T-cell (primary cell): ENCODE measurements around the gene SDK2. TPM values are rescaled to one million over a fixed set of nuclear protein-coding genes. Genes with fewer than 3 reads are reported as not detected.

Experiments
- ATAC-seq, 4 experiments: fragments of 200-7000 bp in 3 of 4; fragments of 150-1000 bp in 1 of 4; cut with Tn5 transposase; replicated peaks in 1 of 4; 1 replicate in 3 of 4; 2 replicates in 1 of 4; pipeline ENCODE4 v1.10.0; 2021; ENCODE audit warnings: moderate library complexity in 3 of 4, mild to moderate bottlenecking in 2 of 4, moderate number of reproducible peaks in 1 of 4
- CTCF ChIA-PET, 2 donors: fragments of 300-600 bp; sonication (Branson Sonifier 250); formaldehyde crosslinking; loops; one replicate each; lab custom pipeline; 2022; ENCODE audit warnings: antibody characterized with exemption in 2 of 2; lab: Charles Lee
- POLR2A ChIA-PET, 2 donors: fragments of 300-600 bp; sonication (Branson Sonifier 250); formaldehyde crosslinking; loops; one replicate each; lab custom pipeline; 2022; ENCODE audit warnings: antibody characterized with exemption in 2 of 2; lab: Charles Lee
- DNase-seq, 35 experiments: peaks; one replicate each; pipeline versions ENCODE4 v3.0.0 to v3.0.0-alpha.2; 2013 to 2023
- H3K27ac ChIP-seq: one replicate; pipeline ENCODE4 v1.5.1; 2013; ENCODE audit warnings: low read length
- H3K27me3 ChIP-seq, 2 experiments: replicated peaks in 1 of 2; 1 replicate in 1 of 2; 2 replicates in 1 of 2; pipeline versions ENCODE4 v1.6.1 to v1.7.0; 2013; ENCODE audit warnings: low read length in 1 of 2, mixed read lengths in 1 of 2; ENCODE audit not compliant: control insufficient read depth in 2 of 2, insufficient read depth in 2 of 2; ENCODE audit errors: extremely low read depth in 1 of 2
- H3K36me3 ChIP-seq, 2 donors: 1 replicate in 1 of 2; 2 replicates in 1 of 2; pipeline versions ENCODE4 v1.6.1 to v1.7.0; 2013; ENCODE audit warnings: low read length in 1 of 2; ENCODE audit not compliant: control insufficient read depth in 2 of 2, insufficient read depth in 1 of 2; ENCODE audit errors: extremely low read depth in 1 of 2
- H3K4me1 ChIP-seq, 2 experiments: 1 replicate in 1 of 2; 2 replicates in 1 of 2; pipeline versions ENCODE4 v1.6.1 to v1.7.0; 2013; ENCODE audit warnings: low read length in 2 of 2, mixed read lengths in 1 of 2; ENCODE audit not compliant: insufficient read depth in 2 of 2, control insufficient read depth in 1 of 2; ENCODE audit errors: extremely low read depth in 1 of 2
- H3K4me3 ChIP-seq, 2 donors: 1 replicate in 1 of 2; 2 replicates in 1 of 2; pipeline versions ENCODE4 v1.5.1 to v1.7.0; 2013; ENCODE audit warnings: mild to moderate bottlenecking in 2 of 2, low read length in 1 of 2, moderate library complexity in 1 of 2; ENCODE audit not compliant: control insufficient read depth in 1 of 2; ENCODE audit errors: extremely low read depth in 1 of 2
- H3K9me3 ChIP-seq: 2 replicates; pipeline ENCODE4 v1.7.0; 2013
- H3K27ac Mint-ChIP-seq, 2 donors: one replicate each; pipeline ENCODE4 v1.8.0; 2020 to 2021; ENCODE audit warnings: mild to moderate bottlenecking in 2 of 2, mixed read lengths in 2 of 2
- H3K27me3 Mint-ChIP-seq, 2 donors: one replicate each; pipeline ENCODE4 v1.8.0; 2021 to 2022; ENCODE audit warnings: mixed read lengths in 2 of 2
- H3K36me3 Mint-ChIP-seq: one replicate; pipeline ENCODE4 v1.8.0; 2021; ENCODE audit warnings: mixed read lengths
- H3K4me1 Mint-ChIP-seq, 3 donors: one replicate each; pipeline ENCODE4 v1.8.0; 2020 to 2022; ENCODE audit warnings: mixed read lengths in 3 of 3, mild to moderate bottlenecking in 1 of 3
- H3K4me3 Mint-ChIP-seq, 3 donors: one replicate each; pipeline ENCODE4 v1.8.0; 2020 to 2022; ENCODE audit warnings: mild to moderate bottlenecking in 3 of 3, mixed read lengths in 3 of 3, moderate library complexity in 3 of 3
- H3K9me3 Mint-ChIP-seq, 3 donors: one replicate each; pipeline ENCODE4 v1.8.0; 2020 to 2022; ENCODE audit warnings: mixed read lengths in 3 of 3
- WGBS: methylation state at CpG from one replicate; pipeline ENCODE4 v1.1.5; 2013; ENCODE audit warnings: missing lambda C conversion rate; ENCODE audit not compliant: insufficient coverage; 5-methylcytosine and 5-hydroxymethylcytosine counted together
- total RNA-seq, 35 experiments: library from RNA in 6 of 35; stranded (reverse) in 6 of 35; fragments of 120-200 nt in 1 of 35; gene quantifications; one replicate each; pipeline versions ENCODE4 v1.2.1 to v1.2.4 and lab custom pipeline; 2013 to 2026

The SDK2 gene
- total RNA-seq, 5 donors from 2014 or later (not counting 1 experiment from before 2014, with no cell fraction given), result 2.9 to 8.3 (median 4.8) TPM

DNA sequence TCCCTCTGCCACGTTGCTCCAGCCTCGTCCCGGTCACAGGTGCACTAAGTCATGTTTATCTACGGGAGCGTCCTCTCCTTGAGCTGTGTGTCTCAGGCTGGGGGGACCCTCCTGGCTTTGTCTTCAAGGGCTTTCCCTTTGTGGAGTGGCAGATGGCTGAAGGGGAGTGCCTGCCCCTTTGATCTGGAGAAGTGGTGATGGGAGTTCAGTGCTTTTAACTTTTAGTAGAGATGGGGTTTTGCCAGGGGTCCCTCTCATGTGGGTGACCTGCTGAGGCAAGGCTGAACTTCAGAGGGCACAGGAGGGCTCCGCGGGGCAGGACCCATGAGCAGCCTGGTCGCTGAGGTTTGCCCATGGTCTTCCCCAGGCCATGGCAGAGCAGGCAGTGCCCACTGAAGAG lies 259.3 kb downstream of the SDK2 start:
- Mint-ChIP-seq H3K27me3 (no peaks in the 10 kb centered on the region), H3K9me3 (no peaks in the 10 kb centered on the region), H3K36me3 (peaks cover 6% of the 10 kb centered on the region), H3K4me1 (no peaks in the 10 kb centered on the region), H3K4me3 (no peak overlapping the region), H3K27ac (no peak overlapping the region)
- 59% methylated on average over 6 of the region's 8 CpGs for WGBS
- Histone ChIP-seq H3K4me1 (no peaks in the 10 kb centered on the region), H3K27ac (no peak overlapping the region), H3K9me3 (no peaks in the 10 kb centered on the region), H3K4me3 (no peak overlapping the region), H3K36me3 (no peaks in the 10 kb centered on the region), H3K27me3 (peaks cover 0 to 13% of the 10 kb centered on the region in 2 experiments)
- DNase-seq (no peak), ATAC-seq (no peak)
- CTCF ChIA-PET, result interaction anchor here (0.6 to 1.0 kb wide), 2 partner anchors 219 to 724 kb away, joined by 3 read pairs; no protein-coding TSS in a partner anchor
- POLR2A ChIA-PET, result no interaction called here

- Mint-ChIP-seq H3K27me3 (no peaks in the 10 kb centered on the region), H3K27ac (no peak overlapping the region), H3K4me3 (no peak overlapping the region), H3K4me1 (no peaks in the 10 kb centered on the region), H3K36me3 (peaks cover 2% of the 10 kb centered on the region), H3K9me3 (no peaks in the 10 kb centered on the region)
- Histone ChIP-seq H3K27me3 (peaks cover 0 to 15% of the 10 kb centered on the region in 2 experiments), H3K4me1 (no peaks in the 10 kb centered on the region), H3K9me3 (no peaks in the 10 kb centered on the region), H3K4me3 (no peak overlapping the region), H3K27ac (no peak overlapping the region), H3K36me3 (no peaks in the 10 kb centered on the region)
- POLR2A ChIA-PET, result no interaction called here
- WGBS, result 89% methylated on average over 11 of the region's 29 CpGs
- DNase-seq (no peak), ATAC-seq (no peak)
- CTCF ChIA-PET, result no interaction called here
These were observed 263.7 kb downstream of the SDK2 start for GRCh38 chr17:73380439-73381106.

DNA sequence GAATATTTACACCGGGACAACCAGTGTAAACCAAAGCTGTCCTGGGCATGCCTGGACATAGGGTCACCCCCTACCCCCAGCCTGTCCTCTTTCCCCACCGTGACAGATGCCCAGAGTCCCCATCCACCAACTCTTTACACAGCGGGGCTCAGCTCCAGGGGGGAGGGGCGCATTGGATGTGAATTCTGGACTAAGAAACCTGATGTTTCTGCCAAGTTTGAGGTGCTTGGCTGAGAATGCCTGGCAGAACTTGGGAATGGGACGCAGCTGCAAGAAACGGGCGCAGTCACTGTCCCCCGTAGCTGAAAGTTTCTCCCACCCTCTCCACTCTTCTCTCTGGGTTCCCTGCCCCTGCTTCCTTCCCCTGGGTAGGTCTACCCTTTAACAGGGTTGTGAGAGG lies 264.4 kb downstream of the SDK2 start:
- no peaks in the 10 kb centered on the region for H3K36me3 Mint-ChIP-seq
- H3K36me3 ChIP-seq, result no peaks in the 10 kb centered on the region
- H3K27me3 ChIP-seq, result peaks cover 0 to 10% of the 10 kb centered on the region in 2 experiments
- H3K4me3 Mint-ChIP-seq, result no peak overlapping the region
- DNase-seq (no peak), ATAC-seq (no peak)
- H3K27ac Mint-ChIP-seq, result no peak overlapping the region
- CTCF ChIA-PET, result no interaction called here
- WGBS, result 100% methylated on average over 1 of the region's 8 CpGs
- no peaks in the 10 kb centered on the region for H3K27me3 Mint-ChIP-seq
- H3K4me1 Mint-ChIP-seq, result no peaks in the 10 kb centered on the region
- H3K9me3 ChIP-seq, result no peaks in the 10 kb centered on the region
- no peaks in the 10 kb centered on the region for H3K9me3 Mint-ChIP-seq
- H3K4me3 ChIP-seq, result no peak overlapping the region
- H3K27ac ChIP-seq, result no peak overlapping the region
- H3K4me1 ChIP-seq, result no peaks in the 10 kb centered on the region
- POLR2A ChIA-PET, result no interaction called here

GRCh38 chr17:73378974-73379470 lies 265.2 kb downstream of the SDK2 start:
- Histone ChIP-seq H3K36me3 (no peaks in the 10 kb centered on the region), H3K27ac (no peak overlapping the region), H3K27me3 (peaks cover 0 to 13% of the 10 kb centered on the region in 2 experiments), H3K9me3 (no peaks in the 10 kb centered on the region), H3K4me1 (no peaks in the 10 kb centered on the region), H3K4me3 (no peak overlapping the region)
- Mint-ChIP-seq H3K9me3 (no peaks in the 10 kb centered on the region), H3K27ac (no peak overlapping the region), H3K36me3 (no peaks in the 10 kb centered on the region), H3K27me3 (no peaks in the 10 kb centered on the region), H3K4me3 (no peak overlapping the region), H3K4me1 (no peaks in the 10 kb centered on the region)
- 80% methylated on average over 6 of the region's 20 CpGs for WGBS
- ATAC-seq (no peak), DNase-seq (no peak)
- ChIA-PET POLR2A (no interaction called here), CTCF (no interaction called here)

DNA sequence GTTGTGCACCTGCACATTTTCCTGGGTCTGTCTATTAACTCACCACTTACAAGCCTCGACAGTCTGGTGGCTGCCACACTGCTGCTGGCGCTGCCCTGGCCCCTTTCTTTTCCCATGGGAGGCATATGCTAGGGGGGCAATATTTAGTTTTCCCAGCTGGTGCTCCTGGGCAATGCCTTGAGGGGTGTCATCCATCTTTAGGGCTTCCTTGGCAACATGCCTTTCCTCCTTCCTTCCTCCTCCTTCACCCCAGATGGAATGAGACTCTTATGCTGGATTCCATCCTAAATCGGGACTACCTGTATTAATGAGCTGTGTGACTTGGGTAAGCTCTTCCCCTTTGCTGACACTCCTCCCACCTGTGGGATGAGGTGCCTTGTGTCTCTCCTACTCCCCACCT lies 267.6 kb downstream of the SDK2 start:
- ATAC-seq (no peak), DNase-seq (no peak)
- H3K36me3 Mint-ChIP-seq, result no peaks in the 10 kb centered on the region
- Histone ChIP-seq H3K27me3 (peaks cover 0 to 13% of the 10 kb centered on the region in 2 experiments), H3K36me3 (no peaks in the 10 kb centered on the region), H3K4me3 (no peak overlapping the region), H3K27ac (no peak overlapping the region), H3K9me3 (no peaks in the 10 kb centered on the region), H3K4me1 (no peaks in the 10 kb centered on the region)
- no peaks in the 10 kb centered on the region for H3K27me3 Mint-ChIP-seq
- ChIA-PET CTCF (interaction anchor here (0.6 to 0.7 kb wide), 2 partner anchors 728 to 765 kb away, joined by 3 to 5 read pairs; no protein-coding TSS in a partner anchor), POLR2A (interaction anchor here in 1 of 2 donors (0.7 kb wide), 1 partner anchor 789 kb away, joined by 5 read pairs; no protein-coding TSS in a partner anchor)
- no CpG with 5 or more reads among the region's 3 CpGs for WGBS
- H3K27ac Mint-ChIP-seq, result no peak overlapping the region
- H3K9me3 Mint-ChIP-seq, result no peaks in the 10 kb centered on the region
- no peaks in the 10 kb centered on the region for H3K4me1 Mint-ChIP-seq
- H3K4me3 Mint-ChIP-seq, result no peak overlapping the region

DNA sequence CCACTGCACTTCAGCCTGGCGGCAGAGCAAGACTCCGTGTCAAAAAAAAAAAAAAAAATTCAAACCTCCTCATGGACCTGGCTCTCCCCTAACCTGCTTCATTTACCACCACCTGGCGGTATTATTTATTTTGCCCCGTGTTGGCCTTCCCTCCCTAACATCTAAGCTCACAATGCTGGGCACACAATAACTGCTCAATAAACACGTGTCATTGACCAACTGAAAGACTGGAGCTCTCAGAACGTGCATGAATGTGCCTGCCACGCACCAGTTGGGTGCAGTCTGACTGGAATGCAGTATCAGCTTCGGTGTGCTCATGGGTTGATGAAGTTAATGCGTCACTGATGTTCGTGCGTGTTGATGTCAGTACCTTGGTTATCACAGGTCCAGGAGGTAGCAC lies 268.1 kb downstream of the SDK2 start:
- H3K4me1 Mint-ChIP-seq, result no peaks in the 10 kb centered on the region
- H3K27me3 Mint-ChIP-seq, result peaks cover 0 to under 1% of the 10 kb centered on the region in 2 donors
- Histone ChIP-seq H3K4me3 (no peak overlapping the region), H3K27me3 (peaks cover 0 to 17% of the 10 kb centered on the region in 2 experiments), H3K4me1 (no peaks in the 10 kb centered on the region), H3K9me3 (no peaks in the 10 kb centered on the region), H3K27ac (no peak overlapping the region), H3K36me3 (no peaks in the 10 kb centered on the region)
- DNase-seq (no peak), ATAC-seq (no peak)
- no peak overlapping the region for H3K4me3 Mint-ChIP-seq
- WGBS, result 82% methylated on average over 10 of the region's 11 CpGs
- CTCF ChIA-PET, result interaction anchor here (0.5 to 0.7 kb wide), 3 partner anchors 728 to 975 kb away, joined by 3 to 5 read pairs (median 5); no protein-coding TSS in a partner anchor
- no peaks in the 10 kb centered on the region for H3K9me3 Mint-ChIP-seq
- no peaks in the 10 kb centered on the region for H3K36me3 Mint-ChIP-seq
- POLR2A ChIA-PET, result interaction anchor here in 1 of 2 donors (0.7 kb wide), 1 partner anchor 789 kb away, joined by 5 read pairs; no protein-coding TSS in a partner anchor
- no peak overlapping the region for H3K27ac Mint-ChIP-seq
